ENCODE measurements around the gene ABCA1. TPM values are rescaled to one million over a fixed set of nuclear protein-coding genes. Genes with fewer than 3 reads are reported as not detected.

ABCA1 gene
- total and polyA plus RNA-seq, 2 of the 13 experiments (the other 11 are each of a cell fraction or from before 2014, with no cell fraction given): 26.8 to 63.8 TPM

DNA sequence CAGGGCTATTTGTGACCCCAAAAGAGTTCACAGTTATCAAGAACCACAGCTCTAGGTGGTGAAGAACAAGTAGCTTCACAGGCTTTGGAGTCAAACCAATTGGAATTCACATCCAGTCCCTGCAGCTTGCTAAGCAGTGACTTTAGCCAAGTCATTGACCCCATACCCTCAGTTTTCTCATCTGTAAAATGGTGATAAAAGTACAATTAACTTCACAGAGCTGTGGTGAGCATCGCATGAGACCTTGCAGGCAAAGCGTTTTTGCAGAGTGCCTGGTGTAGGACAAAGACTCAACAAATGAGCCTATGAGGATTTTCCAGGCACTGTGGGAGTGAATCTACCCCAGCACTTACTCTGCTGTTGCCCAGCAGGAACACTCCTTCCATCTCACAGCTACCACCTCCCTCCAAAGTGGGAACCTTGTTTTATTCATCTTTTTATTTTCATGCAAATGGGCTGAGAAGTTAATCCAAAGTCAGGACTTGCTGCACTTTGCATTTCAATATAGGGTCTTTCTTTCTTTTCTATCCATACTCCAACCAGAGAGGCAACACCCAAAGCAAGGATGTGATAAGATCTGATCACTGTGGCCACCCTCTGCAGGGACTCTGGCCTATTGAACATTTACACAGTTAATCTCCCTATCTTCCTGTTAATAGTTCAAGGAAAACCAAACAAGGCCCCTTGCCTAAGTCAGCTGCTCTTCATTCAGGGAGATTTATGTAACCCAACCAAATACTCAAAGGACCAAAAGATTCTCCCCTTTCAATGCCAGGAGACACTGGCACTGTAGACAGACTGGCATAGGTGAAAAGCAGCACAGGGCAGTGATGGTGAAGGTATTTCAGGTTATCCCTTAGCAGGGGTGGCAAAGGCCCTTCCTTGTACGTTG lies 41.9 kb downstream of the ABCA1 start (continued):
- TF ChIP-seq ZNF839 (CRISPR knock-in tag; IDR thresholded peaks at IDR 0.05; ENCODE audit: borderline replicate concordance) (no peak), NRL (CRISPR knock-in tag; IDR thresholded peaks at IDR 0.05; ENCODE audit: borderline replicate concordance) (no peak), CHCHD3 (CRISPR knock-in tag; IDR thresholded peaks at IDR 0.05) (no peak), ZNF431 (CRISPR knock-in tag; IDR thresholded peaks at IDR 0.05; ENCODE audit: borderline replicate concordance, low read depth) (no peak), ZNF746 (CRISPR knock-in tag; IDR thresholded peaks at IDR 0.05) (peak; percentile 62; the same call in 1 of the 2 replicates), NAIF1 (CRISPR knock-in tag; IDR thresholded peaks at IDR 0.05; ENCODE audit: borderline replicate concordance) (no peak), FOXA3 (CRISPR knock-in tag; IDR thresholded peaks at IDR 0.05) (peak; percentile 96), NR2F6 (IDR thresholded peaks at IDR 0.05) (peak; percentile 89), NR2F6 (CRISPR knock-in tag; IDR thresholded peaks at IDR 0.05) (peak; percentile 89), SALL1 (CRISPR knock-in tag; IDR thresholded peaks at IDR 0.05) (peak; percentile 87), ZNF446 (CRISPR knock-in tag; IDR thresholded peaks at IDR 0.05) (no peak), KAT2B (IDR thresholded peaks at IDR 0.05; ENCODE audit: borderline replicate concordance, low read depth, low read length) (no peak), CAMTA2 (CRISPR knock-in tag; IDR thresholded peaks at IDR 0.05; ENCODE audit: borderline replicate concordance) (no peak), ZMAT3 (CRISPR knock-in tag; conservative IDR thresholded peaks at IDR 0.05) (no peak), MAFG (CRISPR knock-in tag; IDR thresholded peaks at IDR 0.05) (no peak), ZNF383 (CRISPR knock-in tag; IDR thresholded peaks at IDR 0.05; ENCODE audit: borderline replicate concordance) (no peak), ZNF709 (CRISPR knock-in tag; IDR thresholded peaks at IDR 0.05) (0 out of 2 replicates have a peak, but pooled peaks have one; percentile 25)
- TF ChIP-seq, protein P1, sequence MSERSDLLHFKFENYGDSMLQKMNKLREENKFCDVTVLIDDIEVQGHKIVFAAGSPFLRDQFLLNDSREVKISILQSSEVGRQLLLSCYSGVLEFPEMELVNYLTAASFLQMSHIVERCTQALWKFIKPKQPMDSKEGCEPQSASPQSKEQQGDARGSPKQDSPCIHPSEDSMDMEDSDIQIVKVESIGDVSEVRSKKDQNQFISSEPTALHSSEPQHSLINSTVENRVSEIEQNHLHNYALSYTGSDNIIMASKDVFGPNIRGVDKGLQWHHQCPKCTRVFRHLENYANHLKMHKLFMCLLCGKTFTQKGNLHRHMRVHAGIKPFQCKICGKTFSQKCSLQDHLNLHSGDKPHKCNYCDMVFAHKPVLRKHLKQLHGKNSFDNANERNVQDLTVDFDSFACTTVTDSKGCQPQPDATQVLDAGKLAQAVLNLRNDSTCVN (CRISPR knock-in tag; IDR thresholded peaks at IDR 0.05; ENCODE audit: borderline replicate concordance): peak; percentile 54; the same call in 1 of the 2 replicates
- TF ChIP-seq, protein P2, sequence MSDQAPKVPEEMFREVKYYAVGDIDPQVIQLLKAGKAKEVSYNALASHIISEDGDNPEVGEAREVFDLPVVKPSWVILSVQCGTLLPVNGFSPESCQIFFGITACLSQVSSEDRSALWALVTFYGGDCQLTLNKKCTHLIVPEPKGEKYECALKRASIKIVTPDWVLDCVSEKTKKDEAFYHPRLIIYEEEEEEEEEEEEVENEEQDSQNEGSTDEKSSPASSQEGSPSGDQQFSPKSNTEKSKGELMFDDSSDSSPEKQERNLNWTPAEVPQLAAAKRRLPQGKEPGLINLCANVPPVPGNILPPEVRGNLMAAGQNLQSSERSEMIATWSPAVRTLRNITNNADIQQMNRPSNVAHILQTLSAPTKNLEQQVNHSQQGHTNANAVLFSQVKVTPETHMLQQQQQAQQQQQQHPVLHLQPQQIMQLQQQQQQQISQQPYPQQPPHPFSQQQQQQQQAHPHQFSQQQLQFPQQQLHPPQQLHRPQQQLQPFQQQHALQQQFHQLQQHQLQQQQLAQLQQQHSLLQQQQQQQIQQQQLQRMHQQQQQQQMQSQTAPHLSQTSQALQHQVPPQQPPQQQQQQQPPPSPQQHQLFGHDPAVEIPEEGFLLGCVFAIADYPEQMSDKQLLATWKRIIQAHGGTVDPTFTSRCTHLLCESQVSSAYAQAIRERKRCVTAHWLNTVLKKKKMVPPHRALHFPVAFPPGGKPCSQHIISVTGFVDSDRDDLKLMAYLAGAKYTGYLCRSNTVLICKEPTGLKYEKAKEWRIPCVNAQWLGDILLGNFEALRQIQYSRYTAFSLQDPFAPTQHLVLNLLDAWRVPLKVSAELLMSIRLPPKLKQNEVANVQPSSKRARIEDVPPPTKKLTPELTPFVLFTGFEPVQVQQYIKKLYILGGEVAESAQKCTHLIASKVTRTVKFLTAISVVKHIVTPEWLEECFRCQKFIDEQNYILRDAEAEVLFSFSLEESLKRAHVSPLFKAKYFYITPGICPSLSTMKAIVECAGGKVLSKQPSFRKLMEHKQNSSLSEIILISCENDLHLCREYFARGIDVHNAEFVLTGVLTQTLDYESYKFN (CRISPR knock-in tag; conservative IDR thresholded peaks at IDR 0.05): peak; percentile 99
- TF ChIP-seq, protein P3, sequence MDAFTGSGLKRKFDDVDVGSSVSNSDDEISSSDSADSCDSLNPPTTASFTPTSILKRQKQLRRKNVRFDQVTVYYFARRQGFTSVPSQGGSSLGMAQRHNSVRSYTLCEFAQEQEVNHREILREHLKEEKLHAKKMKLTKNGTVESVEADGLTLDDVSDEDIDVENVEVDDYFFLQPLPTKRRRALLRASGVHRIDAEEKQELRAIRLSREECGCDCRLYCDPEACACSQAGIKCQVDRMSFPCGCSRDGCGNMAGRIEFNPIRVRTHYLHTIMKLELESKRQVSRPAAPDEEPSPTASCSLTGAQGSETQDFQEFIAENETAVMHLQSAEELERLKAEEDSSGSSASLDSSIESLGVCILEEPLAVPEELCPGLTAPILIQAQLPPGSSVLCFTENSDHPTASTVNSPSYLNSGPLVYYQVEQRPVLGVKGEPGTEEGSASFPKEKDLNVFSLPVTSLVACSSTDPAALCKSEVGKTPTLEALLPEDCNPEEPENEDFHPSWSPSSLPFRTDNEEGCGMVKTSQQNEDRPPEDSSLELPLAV (CRISPR knock-in tag; conservative IDR thresholded peaks at IDR 0.05; ENCODE audit: low read depth): no peak
- TF ChIP-seq, protein P4, sequence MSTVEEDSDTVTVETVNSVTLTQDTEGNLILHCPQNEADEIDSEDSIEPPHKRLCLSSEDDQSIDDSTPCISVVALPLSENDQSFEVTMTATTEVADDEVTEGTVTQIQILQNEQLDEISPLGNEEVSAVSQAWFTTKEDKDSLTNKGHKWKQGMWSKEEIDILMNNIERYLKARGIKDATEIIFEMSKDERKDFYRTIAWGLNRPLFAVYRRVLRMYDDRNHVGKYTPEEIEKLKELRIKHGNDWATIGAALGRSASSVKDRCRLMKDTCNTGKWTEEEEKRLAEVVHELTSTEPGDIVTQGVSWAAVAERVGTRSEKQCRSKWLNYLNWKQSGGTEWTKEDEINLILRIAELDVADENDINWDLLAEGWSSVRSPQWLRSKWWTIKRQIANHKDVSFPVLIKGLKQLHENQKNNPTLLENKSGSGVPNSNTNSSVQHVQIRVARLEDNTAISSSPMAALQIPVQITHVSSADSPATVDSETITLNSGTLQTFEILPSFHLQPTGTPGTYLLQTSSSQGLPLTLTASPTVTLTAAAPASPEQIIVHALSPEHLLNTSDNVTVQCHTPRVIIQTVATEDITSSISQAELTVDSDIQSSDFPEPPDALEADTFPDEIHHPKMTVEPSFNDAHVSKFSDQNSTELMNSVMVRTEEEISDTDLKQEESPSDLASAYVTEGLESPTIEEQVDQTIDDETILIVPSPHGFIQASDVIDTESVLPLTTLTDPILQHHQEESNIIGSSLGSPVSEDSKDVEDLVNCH (CRISPR knock-in tag; IDR thresholded peaks at IDR 0.05): no peak
